Muscle of back (tissue), 11 donors: ENCODE measurements around the gene MFGE8. TPM values are rescaled to one million over a fixed set of nuclear protein-coding genes. Genes with fewer than 3 reads are reported as not detected.

Experiments used
- DNase-seq, 3 donors: peaks; one replicate each; pipeline versions ENCODE4 v3.0.0 to v3.0.0-alpha.2; 2013
- polyA plus RNA-seq, 10 donors: library from polyadenylated mRNA; unstranded; fragments of 120-200 nt; gene quantifications; one replicate each; pipeline ENCODE4 v1.2.1, GENCODE V29; 2013; ENCODE audit not compliant: insufficient read length in 10 of 10

The MFGE8 gene
- polyA plus RNA-seq, 10 donors, result 105 to 177 (median 118) TPM

DNA sequence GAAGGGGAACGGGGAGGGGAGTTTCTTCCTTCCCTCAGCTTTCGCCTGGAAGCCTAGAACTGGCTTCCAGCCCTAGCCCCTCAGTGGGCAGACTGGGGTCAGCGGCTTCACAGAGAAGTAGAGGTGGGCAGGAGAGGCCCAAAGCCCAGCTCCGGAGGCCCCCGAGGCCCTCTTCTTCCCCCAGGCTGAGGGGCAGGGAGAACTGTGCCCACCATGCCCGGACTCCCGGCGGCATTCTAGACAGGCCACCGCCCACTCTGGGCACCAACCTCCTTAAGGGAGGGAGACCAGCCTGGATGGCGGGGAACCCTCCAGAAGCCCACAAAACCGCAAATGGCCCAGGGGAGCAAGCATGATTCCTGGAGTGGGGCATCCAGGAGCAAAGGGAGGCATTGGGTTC, 35.8 kb downstream of the MFGE8 start:
- DNase-seq, result no peak

DNA sequence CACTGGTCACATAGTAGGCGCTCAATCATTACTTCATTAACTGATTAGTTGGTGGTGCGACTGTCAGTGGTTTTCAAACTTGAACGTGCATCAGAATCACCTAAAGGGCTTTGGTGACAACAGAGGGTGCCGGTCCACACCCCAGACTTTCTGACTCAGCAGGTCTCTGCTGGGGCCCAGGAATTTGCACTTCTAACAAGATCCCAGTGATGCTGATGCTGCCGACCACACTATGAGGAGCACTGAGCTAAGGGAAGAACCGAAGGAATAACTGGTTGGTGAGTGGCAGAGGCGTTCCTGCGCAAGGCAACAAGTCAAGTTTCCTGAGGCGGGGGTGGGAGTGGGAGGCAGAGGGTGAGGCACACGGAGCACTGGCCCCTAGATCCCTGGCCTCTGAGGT, 36.6 kb downstream of the MFGE8 start:
- no peak for DNase-seq

DNA sequence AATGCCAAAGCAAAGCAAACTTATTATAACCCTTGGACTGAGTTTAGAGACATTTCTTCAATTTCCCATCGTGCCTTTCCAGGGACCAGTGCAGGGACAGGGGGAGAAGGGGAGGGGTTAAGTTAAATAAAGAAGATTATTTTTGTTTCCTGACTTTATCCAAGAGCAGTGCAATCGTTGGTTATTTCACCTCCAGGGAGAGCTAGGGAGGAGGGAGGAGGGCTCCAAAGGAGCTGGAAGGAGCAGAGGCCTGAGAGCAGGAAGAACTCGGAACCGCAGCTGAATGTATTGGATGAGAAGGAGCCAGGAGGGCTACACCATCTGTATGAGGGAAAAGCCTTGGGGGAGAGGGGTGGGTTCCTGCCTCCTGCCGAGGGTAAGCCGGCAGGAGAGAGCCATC, 38.5 kb downstream of the MFGE8 start:
- DNase-seq, result peak in 1 of 3 donors; percentile 52

DNA sequence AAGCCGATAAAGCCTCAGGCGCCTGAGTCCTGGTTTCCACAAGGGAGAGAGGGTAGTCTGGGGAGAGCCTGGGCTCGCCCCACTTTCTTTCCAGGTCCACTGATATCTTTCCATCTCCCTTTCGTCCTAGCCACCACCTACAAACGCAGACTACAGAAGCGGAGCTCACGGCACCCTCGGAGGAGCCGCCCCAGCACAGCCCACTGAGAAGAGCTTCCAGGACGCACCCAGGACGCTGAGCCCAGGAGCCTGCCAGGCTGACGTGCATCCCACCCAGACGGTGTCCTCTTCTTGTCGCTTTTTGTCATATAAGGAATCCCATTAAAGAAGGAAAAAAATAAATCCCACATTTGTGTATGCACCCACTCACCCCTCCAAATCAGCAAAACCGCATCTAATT, 38.9 kb downstream of the MFGE8 start:
- no peak for DNase-seq

DNA sequence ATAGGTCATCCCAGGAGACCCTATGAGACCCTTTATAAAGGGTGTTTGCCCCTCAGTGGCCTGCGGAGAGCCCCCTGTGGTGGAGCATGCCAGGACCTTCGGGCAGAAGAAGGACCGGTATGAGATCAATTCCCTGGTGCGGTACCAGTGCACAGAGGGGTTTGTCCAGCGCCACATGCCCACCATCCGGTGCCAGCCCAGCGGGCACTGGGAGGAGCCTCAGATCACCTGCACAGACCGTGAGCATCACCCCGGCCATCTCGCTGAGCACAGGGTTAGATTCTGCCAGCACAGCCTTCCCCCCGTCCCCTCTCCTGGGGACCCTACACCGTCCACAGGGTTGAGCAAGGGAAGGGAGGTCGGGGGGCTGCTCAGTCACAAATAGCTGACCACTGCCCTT, 39.4 kb downstream of the MFGE8 start:
- DNase-seq, result no peak

DNA sequence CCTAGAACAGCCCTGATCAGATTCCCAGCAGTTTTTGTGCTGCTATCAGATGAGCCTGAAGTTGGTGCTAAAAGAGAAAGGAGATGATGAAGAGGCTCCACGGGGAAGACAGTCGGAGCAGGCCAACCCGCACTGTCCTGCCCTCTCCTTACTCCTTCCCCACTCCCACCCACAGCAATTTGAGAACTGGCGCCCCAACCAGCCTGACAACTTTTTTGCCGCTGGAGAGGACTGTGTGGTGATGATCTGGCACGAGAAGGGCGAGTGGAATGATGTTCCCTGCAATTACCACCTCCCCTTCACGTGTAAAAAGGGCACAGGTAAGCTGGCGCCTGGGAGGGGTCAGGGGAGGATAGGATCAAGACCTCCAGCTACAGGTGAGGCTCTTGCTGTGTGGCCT, 40.5 kb downstream of the MFGE8 start:
- no peak for DNase-seq

DNA sequence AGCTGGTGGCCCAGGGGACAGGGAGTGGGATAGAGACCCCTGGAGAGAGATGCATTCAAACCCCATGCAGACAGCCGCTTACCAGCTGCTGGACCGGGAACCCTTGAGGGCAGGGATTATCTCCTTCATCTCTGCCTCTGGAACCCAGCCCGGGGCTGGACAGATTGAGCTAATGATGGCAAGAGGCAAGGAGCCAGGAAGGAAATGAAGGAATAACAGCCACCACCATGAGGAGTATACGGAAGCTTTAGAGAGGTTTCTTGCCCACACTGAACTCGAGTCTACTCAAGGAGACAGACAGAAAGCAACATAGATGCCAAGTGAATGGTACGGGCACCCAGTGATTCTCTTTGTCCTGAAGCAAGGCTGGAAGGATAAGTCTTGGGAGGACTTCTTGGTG, 41.1 kb downstream of the MFGE8 start:
- DNase-seq, result no peak

DNA sequence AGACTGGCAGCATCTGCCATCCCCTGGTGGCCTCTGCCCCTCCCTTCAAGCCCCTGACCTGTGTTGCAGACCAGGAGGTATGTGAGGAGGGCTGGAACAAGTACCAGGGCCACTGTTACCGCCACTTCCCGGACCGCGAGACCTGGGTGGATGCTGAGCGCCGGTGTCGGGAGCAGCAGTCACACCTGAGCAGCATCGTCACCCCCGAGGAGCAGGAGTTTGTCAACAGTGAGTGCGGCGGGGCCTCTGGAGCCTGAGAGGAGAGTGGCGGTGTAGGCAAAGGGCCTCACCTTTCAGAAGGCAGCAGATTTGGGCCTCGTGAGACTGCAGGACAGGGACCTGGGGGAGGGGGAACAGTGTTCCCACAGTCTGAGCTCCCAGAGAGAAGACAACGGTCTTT, 41.9 kb downstream of the MFGE8 start:
- no peak for DNase-seq

DNA sequence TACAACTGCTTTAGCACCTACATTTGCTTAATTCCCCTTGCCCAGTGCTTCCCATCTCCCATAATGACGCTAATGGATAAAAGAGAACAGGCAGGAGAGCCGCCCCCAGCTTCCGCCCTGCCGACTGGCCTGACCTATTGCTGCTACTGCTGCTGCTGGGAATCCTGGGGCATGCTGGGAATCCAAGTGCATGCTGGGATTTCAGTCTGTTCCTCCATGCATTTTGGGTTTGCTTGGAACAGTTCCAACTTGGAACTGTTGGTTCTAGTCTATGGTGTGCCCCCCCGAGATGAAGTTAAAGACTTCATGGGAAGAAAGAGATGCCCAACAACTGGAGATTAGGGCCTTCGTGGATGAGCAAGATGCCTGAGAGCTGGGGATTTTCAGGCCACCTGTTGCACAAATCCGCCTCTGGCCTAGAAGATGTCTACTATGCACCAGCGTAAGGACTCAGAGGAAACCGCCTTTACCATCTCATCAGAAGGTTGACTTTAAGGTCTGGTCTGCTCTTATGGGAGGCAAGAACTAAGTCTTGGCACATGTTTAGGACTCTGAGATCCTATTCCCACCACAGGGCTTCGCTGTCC, 46.8 kb downstream of the MFGE8 start:
- DNase-seq, result no peak

DNA sequence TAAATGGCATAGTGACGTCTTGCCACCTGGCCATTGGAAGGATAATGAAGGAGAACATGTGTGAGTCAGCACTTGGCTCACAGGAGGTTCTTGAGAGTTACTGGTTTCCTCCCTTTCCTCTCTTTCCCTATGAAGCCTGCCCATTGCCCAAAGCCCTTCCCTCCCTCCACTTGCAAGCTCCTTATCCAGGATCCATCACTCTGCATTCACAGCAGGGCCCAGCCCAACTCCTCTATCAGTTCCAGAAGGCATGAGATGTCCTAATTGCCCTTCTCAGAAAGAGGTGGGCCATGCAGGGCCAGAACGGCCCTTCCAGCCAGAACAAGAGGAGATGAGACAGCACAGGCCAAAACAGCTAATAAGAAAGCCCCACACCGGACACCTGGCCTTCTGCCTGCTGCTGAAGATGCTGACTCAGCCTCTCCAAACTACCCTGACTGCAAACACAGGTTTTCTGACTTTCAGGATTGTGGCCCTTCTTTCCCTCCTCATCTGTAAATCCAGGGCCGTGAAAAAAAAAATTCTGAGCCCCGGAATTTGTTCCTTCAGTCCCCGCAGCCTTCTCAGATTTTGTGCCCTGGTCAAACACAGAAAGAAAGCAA, 47.6 kb downstream of the MFGE8 start:
- no peak for DNase-seq

DNA sequence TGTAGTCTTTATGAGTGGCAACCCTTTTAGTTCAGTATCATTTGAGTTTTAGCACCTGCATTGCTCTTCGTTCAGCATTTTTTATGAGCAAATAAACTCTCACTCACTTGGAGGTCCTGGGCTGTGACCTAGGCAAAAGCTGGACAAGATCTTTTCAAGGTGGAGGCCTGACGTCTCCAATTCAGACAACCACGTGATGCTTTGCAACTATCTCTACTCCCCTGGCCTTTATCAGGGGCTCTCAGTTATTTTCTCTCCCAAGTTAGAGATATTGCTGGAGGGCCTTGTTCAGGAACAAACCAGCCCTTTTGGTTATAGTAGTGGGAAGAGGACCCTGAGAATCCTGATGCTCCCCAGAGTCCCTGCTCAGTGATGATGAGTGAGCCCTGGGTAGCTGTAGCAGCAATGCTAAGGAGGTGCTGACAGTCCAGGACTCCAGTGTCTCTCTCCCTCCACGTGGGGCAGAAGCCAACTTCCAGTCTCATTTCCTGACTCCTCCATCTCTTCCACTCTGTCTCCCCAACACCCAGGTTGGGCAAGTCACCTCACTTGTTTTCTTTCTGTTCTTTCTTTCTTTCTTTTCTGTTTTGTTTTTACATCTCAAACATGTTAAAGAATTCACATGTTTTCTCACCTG, 48.2 kb downstream of the MFGE8 start:
- DNase-seq, result no peak

DNA sequence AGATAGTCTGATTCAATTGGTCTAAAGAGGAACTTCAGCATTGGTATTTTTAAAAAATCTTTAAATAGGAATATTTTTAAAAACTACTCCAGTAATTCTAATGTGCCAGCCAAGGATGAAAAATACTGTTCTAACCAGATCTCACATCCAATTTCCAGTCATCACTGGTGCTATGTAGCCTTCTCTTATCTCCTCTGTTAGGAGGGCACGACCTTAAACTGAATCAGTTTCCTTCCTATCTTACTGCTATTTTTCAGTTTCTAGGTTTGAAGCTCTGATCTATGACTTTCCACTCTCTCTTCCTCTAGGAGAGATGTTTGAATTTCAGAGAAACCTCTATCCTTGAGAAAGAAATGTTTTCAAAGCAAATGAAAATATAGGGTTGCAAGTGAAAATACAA, 49.8 kb downstream of the MFGE8 start:
- DNase-seq, result no peak

DNA sequence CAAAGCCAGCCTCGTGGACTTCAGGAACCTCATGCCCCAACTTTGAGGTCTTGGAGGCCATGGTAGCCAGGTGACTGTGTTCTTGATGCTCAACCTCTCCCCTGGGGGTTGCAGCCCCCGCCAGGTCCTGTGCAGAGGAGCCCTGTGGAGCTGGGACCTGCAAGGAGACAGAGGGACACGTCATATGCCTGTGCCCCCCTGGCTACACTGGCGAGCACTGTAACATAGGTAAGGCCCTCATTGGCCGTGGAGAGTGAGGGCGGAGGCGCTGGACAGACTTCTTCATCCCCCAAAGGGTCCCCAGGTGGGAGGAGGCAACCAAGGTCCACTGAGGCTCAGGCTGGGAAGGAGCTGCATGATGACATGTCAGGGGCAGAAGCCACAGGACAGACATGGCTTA, 53.0 kb downstream of the MFGE8 start:
- no peak for DNase-seq

DNA sequence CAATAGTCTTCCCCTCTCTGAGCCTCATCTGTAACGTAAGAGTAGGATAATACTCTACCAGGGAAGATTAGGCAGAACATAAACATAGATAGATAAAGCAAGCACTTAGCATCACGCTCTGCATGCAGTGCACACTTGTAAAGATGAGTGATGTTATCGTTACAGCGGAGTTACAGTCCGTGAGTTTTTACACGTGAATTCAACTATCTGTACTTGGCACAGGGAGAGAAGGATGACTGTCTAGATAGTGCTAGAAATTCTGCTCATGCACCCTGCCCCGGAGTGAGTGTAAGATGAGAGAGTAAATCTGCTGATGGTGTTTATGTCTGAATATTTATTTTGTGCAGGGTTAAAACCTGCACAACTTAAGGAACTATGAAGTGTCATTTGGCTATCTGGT, 53.6 kb downstream of the MFGE8 start:
- no peak for DNase-seq

DNA sequence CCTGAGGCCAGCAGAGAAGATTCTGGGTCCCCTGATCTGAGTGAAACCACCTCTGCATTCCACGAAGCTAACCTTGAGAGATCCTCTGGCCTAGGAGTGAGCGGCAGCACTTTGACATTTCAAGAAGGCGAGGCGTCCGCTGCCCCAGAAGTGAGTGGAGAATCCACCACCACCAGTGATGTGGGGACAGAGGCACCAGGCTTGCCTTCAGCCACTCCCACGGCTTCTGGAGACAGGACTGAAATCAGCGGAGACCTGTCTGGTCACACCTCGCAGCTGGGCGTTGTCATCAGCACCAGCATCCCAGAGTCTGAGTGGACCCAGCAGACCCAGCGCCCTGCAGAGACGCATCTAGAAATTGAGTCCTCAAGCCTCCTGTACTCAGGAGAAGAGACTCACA, 54.2 kb downstream of the MFGE8 start:
- no peak for DNase-seq

DNA sequence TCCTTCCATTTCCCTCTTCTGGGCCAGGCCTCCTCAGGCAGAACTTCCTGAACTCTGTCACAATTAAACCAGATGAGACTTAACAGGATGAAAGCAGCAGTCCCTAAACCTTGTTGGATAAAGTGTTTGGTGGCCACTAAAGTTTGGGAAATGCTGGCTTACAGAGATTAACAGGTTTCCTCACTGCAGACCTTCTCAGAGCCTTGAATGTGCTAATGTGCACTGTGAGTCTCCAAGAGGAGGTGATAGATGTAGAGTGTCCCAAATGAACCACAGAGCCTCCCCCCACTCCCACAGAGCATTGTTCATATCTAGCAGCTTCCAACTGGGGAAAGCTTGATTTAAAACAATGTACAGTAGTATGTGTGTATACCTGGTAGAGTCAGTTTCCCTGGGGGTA, 60.7 kb downstream of the MFGE8 start:
- DNase-seq, result no peak

DNA sequence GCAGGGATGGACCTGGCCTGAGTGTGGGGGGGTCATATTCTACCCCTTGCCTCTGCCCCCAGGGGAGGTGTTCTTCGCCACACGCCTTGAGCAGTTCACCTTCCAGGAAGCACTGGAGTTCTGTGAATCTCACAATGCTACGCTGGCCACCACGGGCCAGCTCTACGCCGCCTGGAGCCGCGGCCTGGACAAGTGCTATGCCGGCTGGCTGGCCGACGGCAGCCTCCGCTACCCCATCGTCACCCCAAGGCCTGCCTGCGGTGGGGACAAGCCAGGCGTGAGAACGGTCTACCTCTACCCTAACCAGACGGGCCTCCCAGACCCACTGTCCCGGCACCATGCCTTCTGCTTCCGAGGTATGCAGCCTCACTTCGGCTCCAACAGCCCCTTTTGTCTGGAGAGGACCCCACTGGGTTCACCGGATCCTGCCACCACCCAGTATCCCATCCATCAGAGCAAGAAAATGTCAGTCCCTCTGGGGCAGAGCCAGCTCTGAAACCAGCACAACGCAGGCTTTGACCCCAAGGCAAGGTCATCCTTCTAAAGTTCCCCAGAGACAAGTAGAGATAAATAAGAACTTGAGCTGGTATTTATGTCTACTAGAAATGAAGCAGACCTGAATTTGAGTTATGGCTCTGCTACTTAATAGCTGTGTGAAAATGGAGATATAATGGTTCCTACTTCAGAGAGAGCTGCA, 63.7 kb downstream of the MFGE8 start:
- DNase-seq, result no peak

Other genes starting within 250 kb of the MFGE8 start
- gene ACAN, start 109.9 kb downstream of the MFGE8 start, polyA plus RNA-seq, result 10 to 100 TPM in 4 of 10 donors, 1 to 10 TPM in 6; 2.5 to 23.0 (median 8.3) TPM
- gene HAPLN3, start 17.8 kb downstream of the MFGE8 start, polyA plus RNA-seq, result 10 to 100 TPM in 4 of 10 donors, 1 to 10 TPM in 6; 5.0 to 15.9 (median 9.3) TPM
- gene ABHD2, start 175.1 kb upstream of the MFGE8 start, polyA plus RNA-seq, result 10 to 100 TPM; 18.3 to 24.7 (median 21.8) TPM